ENCODE data around the gene TSFM.

The TSFM gene

DNA sequence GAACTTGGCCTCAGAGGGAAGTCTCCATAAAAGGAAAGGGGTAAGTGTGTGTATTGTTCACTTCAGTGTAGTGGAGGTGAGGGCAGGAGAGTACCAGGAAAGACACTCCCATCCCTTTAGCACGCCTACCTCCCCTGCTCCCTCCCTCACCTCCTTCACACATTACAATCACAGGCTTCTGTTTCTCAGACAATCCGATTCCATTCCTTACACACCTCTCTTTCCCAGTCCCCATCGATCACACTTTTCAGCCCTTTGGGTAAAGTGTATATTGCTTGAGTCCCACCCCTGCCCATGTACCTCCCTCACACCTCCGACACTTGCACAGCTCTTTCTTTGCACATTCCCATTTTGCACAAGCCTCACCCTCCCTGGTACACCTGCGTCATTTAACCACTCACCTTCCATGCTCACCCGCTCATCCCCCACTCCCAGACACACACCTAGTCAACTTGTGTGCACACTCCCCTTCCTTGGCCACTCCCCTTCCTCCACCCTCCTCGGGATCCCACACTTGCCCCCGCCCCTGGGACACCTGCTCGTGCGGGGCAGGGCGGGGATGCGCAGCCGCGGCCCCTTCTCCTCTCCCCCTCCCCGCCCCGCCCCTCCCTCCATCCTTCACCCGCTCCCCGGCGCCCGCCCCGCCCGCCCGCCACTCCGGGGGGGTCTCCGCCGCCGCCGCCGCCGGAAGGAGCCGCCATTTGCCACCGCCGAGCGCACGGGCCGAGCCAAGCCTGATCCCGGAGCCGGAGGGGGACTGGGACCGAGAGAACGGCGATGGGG is 28.0 kb upstream of the TSFM start, which contains the start of gene MARCHF9:
TSS of gene MARCHF9 (plus strand) at position 693 of the 783 bp plus-strand sequence. CDS start 426 bp downstream, outside the sequence.
- TF ChIP-seq, protein P1, sequence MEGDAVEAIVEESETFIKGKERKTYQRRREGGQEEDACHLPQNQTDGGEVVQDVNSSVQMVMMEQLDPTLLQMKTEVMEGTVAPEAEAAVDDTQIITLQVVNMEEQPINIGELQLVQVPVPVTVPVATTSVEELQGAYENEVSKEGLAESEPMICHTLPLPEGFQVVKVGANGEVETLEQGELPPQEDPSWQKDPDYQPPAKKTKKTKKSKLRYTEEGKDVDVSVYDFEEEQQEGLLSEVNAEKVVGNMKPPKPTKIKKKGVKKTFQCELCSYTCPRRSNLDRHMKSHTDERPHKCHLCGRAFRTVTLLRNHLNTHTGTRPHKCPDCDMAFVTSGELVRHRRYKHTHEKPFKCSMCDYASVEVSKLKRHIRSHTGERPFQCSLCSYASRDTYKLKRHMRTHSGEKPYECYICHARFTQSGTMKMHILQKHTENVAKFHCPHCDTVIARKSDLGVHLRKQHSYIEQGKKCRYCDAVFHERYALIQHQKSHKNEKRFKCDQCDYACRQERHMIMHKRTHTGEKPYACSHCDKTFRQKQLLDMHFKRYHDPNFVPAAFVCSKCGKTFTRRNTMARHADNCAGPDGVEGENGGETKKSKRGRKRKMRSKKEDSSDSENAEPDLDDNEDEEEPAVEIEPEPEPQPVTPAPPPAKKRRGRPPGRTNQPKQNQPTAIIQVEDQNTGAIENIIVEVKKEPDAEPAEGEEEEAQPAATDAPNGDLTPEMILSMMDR (IDR thresholded peaks at IDR 0.05; ENCODE audit: low read depth, low read length, missing control alignments) = no peak
- peak; percentile 60 for DNase-seq (ENCODE audit: low read depth)
- peak within 1 kb of the TSS; percentile 53 for H3K4me3 ChIP-seq (ENCODE audit: low read depth, low read length)

- TF ChIP-seq, protein P1 (IDR thresholded peaks at IDR 0.05; ENCODE audit: low read depth, low read length, missing control alignments) = no peak
- H3K4me3 ChIP-seq (ENCODE audit: low read depth, low read length) = peak overlapping the region; percentile 53
- DNase-seq (ENCODE audit: low read depth) = no peak
These were observed 27.5 kb upstream of the TSFM start for GRCh38 chr12:57755194-57755453.

DNA sequence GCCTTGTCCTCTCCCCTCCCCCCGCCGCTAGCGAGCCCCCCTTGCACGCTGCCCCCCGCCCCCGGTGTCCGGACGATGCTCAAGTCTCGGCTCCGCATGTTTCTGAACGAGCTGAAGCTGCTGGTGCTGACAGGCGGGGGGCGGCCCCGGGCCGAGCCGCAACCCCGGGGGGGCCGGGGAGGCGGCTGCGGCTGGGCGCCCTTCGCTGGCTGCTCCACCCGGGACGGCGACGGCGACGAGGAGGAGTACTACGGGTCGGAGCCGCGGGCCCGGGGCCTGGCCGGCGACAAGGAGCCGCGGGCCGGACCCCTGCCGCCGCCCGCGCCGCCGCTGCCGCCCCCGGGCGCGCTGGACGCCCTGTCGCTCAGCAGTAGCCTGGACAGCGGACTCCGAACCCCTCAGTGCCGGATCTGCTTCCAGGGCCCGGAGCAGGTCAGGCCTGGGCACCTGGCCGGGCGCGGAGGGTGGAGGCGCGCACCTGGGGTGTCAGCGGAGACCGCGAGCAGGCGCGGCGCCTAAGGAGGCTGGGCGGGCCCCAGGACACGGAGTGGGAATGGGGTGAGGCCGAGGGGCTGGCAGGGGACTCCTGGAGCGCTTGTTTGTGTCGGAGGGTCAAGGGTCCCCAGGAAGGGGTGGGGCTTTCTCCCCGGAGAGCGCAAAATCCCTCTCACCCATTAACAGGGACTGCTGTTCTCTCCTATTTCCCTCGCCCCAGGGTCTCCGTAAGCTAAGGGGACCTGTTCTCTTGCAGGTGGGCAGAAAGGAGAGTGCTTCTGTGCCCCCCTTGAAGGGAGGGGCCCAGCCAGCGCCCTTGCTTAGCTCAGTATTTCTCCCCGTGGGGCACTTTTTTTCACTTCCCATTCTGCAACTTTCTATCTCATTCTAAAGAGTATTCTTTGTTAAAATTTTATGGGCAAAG is 26.9 kb upstream of the TSFM start:
- TF ChIP-seq, protein P1 (IDR thresholded peaks at IDR 0.05; ENCODE audit: low read depth, low read length, missing control alignments) = no peak
- DNase-seq (ENCODE audit: low read depth) = no peak
- peak overlapping the region; percentile 53 for H3K4me3 ChIP-seq (ENCODE audit: low read depth, low read length)

DNA sequence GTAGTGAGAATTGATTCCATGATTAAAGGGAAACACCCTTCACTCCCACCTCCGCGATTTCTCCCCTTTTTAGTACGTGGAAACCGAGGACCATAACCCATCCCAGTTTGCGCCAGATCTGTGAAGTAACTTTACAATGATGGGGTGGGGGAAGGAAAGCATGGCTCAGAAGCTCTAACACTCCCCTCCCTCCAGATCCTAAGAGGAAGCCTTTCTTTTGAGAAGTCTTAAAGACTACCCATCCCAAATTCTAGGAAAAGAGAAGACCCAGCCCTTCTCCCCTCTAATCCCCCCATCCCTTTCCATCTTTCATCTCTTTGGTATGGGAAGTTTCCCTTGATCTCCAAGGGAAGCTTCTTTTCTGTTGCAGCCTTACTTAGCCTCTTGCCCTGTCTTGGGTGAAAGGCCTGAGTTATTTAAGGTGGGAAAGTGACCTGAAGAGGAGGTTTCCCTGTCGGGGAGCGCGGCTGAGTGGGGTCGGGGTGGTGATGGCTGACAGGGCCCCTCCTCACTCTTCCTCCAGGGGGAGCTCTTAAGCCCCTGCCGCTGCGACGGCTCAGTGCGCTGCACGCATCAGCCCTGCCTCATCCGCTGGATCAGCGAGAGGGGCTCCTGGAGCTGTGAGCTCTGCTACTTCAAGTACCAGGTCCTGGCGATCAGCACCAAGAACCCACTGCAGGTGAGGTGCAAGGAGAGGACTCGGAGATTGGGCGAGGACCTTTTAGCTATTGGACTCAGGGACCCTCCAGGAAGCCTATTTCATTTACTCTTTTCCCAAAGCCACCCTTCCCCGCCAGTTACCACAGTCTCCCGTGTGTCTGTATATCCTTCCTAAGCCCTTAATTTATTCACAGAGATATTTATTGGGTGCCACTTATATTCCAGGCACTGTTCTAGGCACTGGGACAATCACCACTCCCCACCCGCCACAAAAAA is 25.9 kb upstream of the TSFM start:
- TF ChIP-seq, protein P1 (IDR thresholded peaks at IDR 0.05; ENCODE audit: low read depth, low read length, missing control alignments) = peak; percentile 84
- no peak for DNase-seq (ENCODE audit: low read depth)
- peak overlapping the region; percentile 53 for H3K4me3 ChIP-seq (ENCODE audit: low read depth, low read length)

DNA sequence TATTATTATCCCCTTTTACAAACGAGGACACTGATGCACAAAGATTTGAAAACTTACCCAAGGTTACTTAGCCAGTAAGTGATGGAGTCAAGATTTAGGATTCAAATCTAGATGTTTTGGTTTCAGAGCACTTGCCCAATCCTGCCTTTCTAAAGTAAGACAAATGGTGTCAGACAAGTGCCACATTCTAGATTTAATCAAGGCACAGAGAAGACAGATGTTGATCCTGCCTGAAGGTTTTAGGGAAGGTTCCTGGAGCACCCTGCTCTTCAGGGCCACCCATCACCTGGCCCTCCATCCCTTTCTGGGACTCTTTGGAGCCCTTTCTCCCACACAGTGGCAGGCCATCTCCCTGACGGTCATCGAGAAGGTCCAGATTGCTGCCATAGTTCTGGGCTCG is 24.8 kb upstream of the TSFM start:
- TF ChIP-seq, protein P1 (IDR thresholded peaks at IDR 0.05; ENCODE audit: low read depth, low read length, missing control alignments) = no peak
- DNase-seq (ENCODE audit: low read depth) = no peak
- no peak overlapping the region for H3K4me3 ChIP-seq (ENCODE audit: low read depth, low read length)

- H3K4me3 ChIP-seq (ENCODE audit: low read depth, low read length) = no peak overlapping the region
- no peak for DNase-seq (ENCODE audit: low read depth)
- TF ChIP-seq, protein P1 (IDR thresholded peaks at IDR 0.05; ENCODE audit: low read depth, low read length, missing control alignments) = no peak
These were observed 23.8 kb upstream of the TSFM start for GRCh38 chr12:57758552-57759359.
